ENCODE data around the gene PIAS1. TPM values are rescaled to one million over a fixed set of nuclear protein-coding genes. Genes with fewer than 3 reads are reported as not detected.
A peak's percentile ranks its signal among the peaks of the same experiment; 100 is the strongest.

Gene PIAS1
- total RNA-seq, 1 experiment from 2014 or later, result 32.9 TPM

DNA sequence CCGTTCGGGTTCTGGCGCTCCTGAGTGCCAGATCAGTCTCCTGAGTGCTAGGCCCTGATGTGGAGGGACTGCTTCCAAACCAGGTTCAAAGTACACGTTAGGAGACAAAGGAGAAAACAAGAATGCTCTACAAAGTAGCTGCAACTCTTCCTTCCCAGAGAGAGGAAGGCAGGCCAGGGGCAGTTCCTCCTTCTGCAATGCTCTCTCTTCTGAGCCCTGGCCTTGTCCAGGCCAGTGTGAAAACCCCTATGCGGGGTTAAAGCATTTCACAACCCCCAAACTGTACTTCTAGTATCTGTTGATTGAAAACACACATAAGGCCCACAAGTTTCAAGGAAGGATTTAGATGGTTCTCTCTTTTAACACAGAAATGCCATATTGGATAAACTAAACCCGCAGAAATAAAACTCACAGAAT lies 160.7 kb downstream of the PIAS1 start:
- Mint-ChIP-seq H3K27ac (ENCODE audit: low read depth, unreplicated experiment) (peak overlapping the region; percentile 33), H3K4me1 (ENCODE audit: insufficient read depth, unreplicated experiment) (peaks cover 1% of the 10 kb centered on the region), H3K36me3 (ENCODE audit: insufficient read depth, unreplicated experiment) (peaks cover 22% of the 10 kb centered on the region), H3K27me3 (ENCODE audit: insufficient read depth, unreplicated experiment) (no peaks in the 10 kb centered on the region), H3K4me3 (ENCODE audit: unreplicated experiment) (no peak overlapping the region), H3K9me3 (ENCODE audit: unreplicated experiment) (no peaks in the 10 kb centered on the region)
- no TSS peak for BruUV-seq (replicated peaks)
- CTCF ChIA-PET, result interaction anchor here (0.6 to 1.5 kb wide), 2 partner anchors 13 to 1702 kb away, joined by 3 to 6 read pairs; no protein-coding TSS in a partner anchor
- TF ChIP-seq, protein P1, sequence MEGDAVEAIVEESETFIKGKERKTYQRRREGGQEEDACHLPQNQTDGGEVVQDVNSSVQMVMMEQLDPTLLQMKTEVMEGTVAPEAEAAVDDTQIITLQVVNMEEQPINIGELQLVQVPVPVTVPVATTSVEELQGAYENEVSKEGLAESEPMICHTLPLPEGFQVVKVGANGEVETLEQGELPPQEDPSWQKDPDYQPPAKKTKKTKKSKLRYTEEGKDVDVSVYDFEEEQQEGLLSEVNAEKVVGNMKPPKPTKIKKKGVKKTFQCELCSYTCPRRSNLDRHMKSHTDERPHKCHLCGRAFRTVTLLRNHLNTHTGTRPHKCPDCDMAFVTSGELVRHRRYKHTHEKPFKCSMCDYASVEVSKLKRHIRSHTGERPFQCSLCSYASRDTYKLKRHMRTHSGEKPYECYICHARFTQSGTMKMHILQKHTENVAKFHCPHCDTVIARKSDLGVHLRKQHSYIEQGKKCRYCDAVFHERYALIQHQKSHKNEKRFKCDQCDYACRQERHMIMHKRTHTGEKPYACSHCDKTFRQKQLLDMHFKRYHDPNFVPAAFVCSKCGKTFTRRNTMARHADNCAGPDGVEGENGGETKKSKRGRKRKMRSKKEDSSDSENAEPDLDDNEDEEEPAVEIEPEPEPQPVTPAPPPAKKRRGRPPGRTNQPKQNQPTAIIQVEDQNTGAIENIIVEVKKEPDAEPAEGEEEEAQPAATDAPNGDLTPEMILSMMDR (IDR thresholded peaks at IDR 0.05; ENCODE audit: unreplicated experiment), result no peak
- DNase-seq (ENCODE audit: unreplicated experiment), result no peak
- POLR2A ChIA-PET, result no interaction called here
- intact Hi-C loops (cut with micrococcal nuclease), result no loop called here

DNA sequence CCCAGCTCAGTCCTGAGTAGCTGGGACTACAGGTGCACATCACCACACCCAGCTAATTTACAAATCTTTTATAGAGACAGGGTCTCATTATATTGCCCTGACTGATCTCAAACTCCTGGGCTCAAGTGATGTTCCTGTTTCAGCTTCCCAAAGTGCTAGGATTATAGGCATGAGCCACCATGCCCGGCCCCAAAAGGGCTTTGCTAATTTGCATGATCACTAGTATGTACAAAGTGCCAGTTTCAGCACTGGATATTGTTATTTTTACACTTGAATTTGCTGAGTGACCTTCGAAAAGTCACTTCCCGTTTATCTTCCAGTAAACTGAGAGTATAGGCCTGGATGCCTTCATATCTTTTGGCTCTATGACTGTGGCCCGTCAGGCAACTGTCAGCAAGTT lies 163.2 kb downstream of the PIAS1 start:
- POLR2A ChIA-PET, result interaction anchor here (1.0 kb wide), 1 partner anchor 19 kb away, joined by 4 read pairs; no protein-coding TSS in a partner anchor
- no peak for DNase-seq (ENCODE audit: unreplicated experiment)
- no peak overlapping the region for H3K27ac Mint-ChIP-seq (ENCODE audit: low read depth, unreplicated experiment)
- H3K4me1 Mint-ChIP-seq (ENCODE audit: insufficient read depth, unreplicated experiment), result no peaks in the 10 kb centered on the region
- no peaks in the 10 kb centered on the region for H3K27me3 Mint-ChIP-seq (ENCODE audit: insufficient read depth, unreplicated experiment)
- BruUV-seq (replicated peaks), result no TSS peak
- H3K9me3 Mint-ChIP-seq (ENCODE audit: unreplicated experiment), result no peaks in the 10 kb centered on the region
- peaks cover 22% of the 10 kb centered on the region for H3K36me3 Mint-ChIP-seq (ENCODE audit: insufficient read depth, unreplicated experiment)
- H3K4me3 Mint-ChIP-seq (ENCODE audit: unreplicated experiment), result no peak overlapping the region
- TF ChIP-seq, protein P1 (IDR thresholded peaks at IDR 0.05; ENCODE audit: unreplicated experiment), result no peak
- CTCF ChIA-PET, result interaction anchor here (0.6 kb wide), 1 partner anchor 22 kb away, joined by 3 read pairs; no protein-coding TSS in a partner anchor
- intact Hi-C loops (cut with micrococcal nuclease), result no loop called here

GRCh38 chr15:68218331-68218730 lies 164.2 kb downstream of the PIAS1 start:
- TF ChIP-seq, protein P1 (IDR thresholded peaks at IDR 0.05; ENCODE audit: unreplicated experiment), result no peak
- Mint-ChIP-seq H3K4me1 (ENCODE audit: insufficient read depth, unreplicated experiment) (no peaks in the 10 kb centered on the region), H3K27ac (ENCODE audit: low read depth, unreplicated experiment) (no peak overlapping the region), H3K36me3 (ENCODE audit: insufficient read depth, unreplicated experiment) (peaks cover 22% of the 10 kb centered on the region), H3K27me3 (ENCODE audit: insufficient read depth, unreplicated experiment) (no peaks in the 10 kb centered on the region), H3K9me3 (ENCODE audit: unreplicated experiment) (no peaks in the 10 kb centered on the region), H3K4me3 (ENCODE audit: unreplicated experiment) (no peak overlapping the region)
- DNase-seq (ENCODE audit: unreplicated experiment), result no peak
- ChIA-PET CTCF (interaction anchor here (1.4 kb wide), 1 partner anchor 63 kb away, joined by 3 read pairs; no protein-coding TSS in a partner anchor), POLR2A (no interaction called here)
- intact Hi-C loops (cut with micrococcal nuclease), result no loop called here
- no TSS peak for BruUV-seq (replicated peaks)

DNA sequence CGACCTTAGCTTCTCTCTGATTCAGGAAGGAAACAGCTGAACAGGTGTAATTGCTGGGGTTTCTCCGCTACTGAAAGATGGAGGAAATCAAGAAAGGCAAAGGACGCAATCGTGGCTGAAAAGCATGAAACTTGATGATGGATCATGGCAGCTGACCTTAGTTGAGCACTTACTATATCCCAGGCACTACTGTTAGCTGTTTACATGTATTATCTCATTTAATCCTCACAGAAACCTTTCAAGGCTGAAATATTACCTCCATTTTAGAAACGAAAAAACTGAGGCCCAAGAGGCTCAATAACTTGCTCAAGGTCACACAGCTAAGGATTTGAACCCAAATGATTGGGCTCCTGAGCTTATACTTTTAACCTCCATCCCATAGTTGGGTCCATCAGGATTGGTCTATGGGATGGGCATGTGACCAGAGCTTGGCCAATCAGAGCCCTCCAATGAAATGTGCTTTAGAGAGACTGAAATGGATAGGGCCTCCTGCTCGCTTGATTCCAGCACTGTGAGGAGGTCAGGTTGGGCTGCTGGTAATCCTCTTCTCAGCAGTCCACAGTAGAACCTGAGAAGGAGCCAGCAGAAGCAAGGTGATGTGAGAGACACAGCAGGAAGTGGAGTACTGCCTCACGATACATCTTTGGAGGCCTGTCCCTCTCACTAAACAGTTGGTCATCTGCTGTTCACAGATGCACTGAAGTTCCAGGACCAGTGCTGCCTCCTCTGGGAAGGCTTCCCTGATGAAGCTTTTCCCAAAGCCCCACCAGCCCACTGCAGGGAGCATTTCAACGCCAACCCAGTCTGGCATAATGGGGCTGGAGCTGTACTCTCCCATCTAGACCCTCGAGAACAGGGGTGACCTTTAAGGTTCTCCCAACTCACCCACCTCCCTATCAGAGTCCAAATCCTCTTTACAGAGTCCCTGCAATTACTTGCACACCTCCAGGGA lies 165.0 kb downstream of the PIAS1 start:
- DNase-seq (ENCODE audit: unreplicated experiment), result no peak
- ChIA-PET CTCF (interaction anchor here (0.5 to 2.0 kb wide), 3 partner anchors 8 to 64 kb away, joined by 3 to 6 read pairs (median 4); no protein-coding TSS in a partner anchor), POLR2A (interaction anchor here (0.7 to 1.7 kb wide), 2 partner anchors 10 to 58 kb away, joined by 3 to 8 read pairs; partner anchors contain the start of genes CLN6 and FEM1B)
- Mint-ChIP-seq H3K4me1 (ENCODE audit: insufficient read depth, unreplicated experiment) (no peaks in the 10 kb centered on the region), H3K27me3 (ENCODE audit: insufficient read depth, unreplicated experiment) (no peaks in the 10 kb centered on the region), H3K27ac (ENCODE audit: low read depth, unreplicated experiment) (no peak overlapping the region), H3K9me3 (ENCODE audit: unreplicated experiment) (no peaks in the 10 kb centered on the region), H3K36me3 (ENCODE audit: insufficient read depth, unreplicated experiment) (peaks cover 22% of the 10 kb centered on the region), H3K4me3 (ENCODE audit: unreplicated experiment) (no peak overlapping the region)
- intact Hi-C loops (cut with micrococcal nuclease), result no loop called here
- no TSS peak for BruUV-seq (replicated peaks)
- TF ChIP-seq, protein P1 (IDR thresholded peaks at IDR 0.05; ENCODE audit: unreplicated experiment), result no peak
